Activated CD8-positive, alpha-beta T cell treated with anti-CD3 and anti-CD28 coated beads, Interleukin-2, amount 10 ng/mL, durations not matched to agents 7 days and 5 days (primary cell): ENCODE results near the gene APOA1. TPM values are rescaled to one million over a fixed set of nuclear protein-coding genes. Genes with fewer than 3 reads are reported as not detected.

Source experiments
- ATAC-seq: fragments of 150-1000 bp; cut with Tn5 transposase; one replicate; pipeline ENCODE4 v1.10.0; 2021; ENCODE audit warnings: moderate library complexity
- CTCF ChIA-PET: fragments of 350-600 bp; sonication (Branson Sonifier 250); formaldehyde crosslinking; loops from one replicate; lab custom pipeline; 2021; ENCODE audit warnings: antibody characterized with exemption; lab: Charles Lee
- POLR2A ChIA-PET: fragments of 350-600 bp; sonication (Branson Sonifier 250); formaldehyde crosslinking; loops from one replicate; lab custom pipeline; 2021; ENCODE audit warnings: antibody characterized with exemption; lab: Charles Lee
- DNase-seq: peaks from one replicate; pipeline ENCODE4 v3.0.0-alpha.2; 2020
- H3K27ac Mint-ChIP-seq: one replicate; pipeline ENCODE4 v1.8.0; 2021; ENCODE audit warnings: mild to moderate bottlenecking, mixed read lengths
- H3K27me3 Mint-ChIP-seq: one replicate; pipeline ENCODE4 v1.8.0; 2021; ENCODE audit warnings: low read depth, mixed read lengths
- H3K36me3 Mint-ChIP-seq: one replicate; pipeline ENCODE4 v1.8.0; 2021; ENCODE audit warnings: low read depth, mixed read lengths
- H3K4me1 Mint-ChIP-seq: one replicate; pipeline ENCODE4 v1.8.0; 2021; ENCODE audit warnings: low read depth, mixed read lengths
- H3K4me3 Mint-ChIP-seq: one replicate; pipeline ENCODE4 v1.8.0; 2021; ENCODE audit warnings: mild to moderate bottlenecking, mixed read lengths
- H3K9me3 Mint-ChIP-seq: one replicate; pipeline ENCODE4 v1.8.0; 2022; ENCODE audit warnings: mixed read lengths; ENCODE audit not compliant: insufficient read depth
- total RNA-seq, 2 experiments: library from RNA; stranded (reverse); gene quantifications; one replicate each; pipeline ENCODE4 v1.2.3, GENCODE V29; 2021

The APOA1 gene
- not detected for total RNA-seq

- Mint-ChIP-seq H3K27ac (no peak within 1 kb of the TSS), H3K4me3 (no peak within 1 kb of the TSS), H3K36me3 (no peaks in the 10 kb centered on the region), H3K9me3 (no peaks in the 10 kb centered on the region), H3K27me3 (no peaks in the 10 kb centered on the region), H3K4me1 (peaks cover 20% of the 10 kb centered on the region)
- ATAC-seq (no peak), DNase-seq (no peak)
- CTCF ChIA-PET: interaction anchor here (1.7 to 6.5 kb wide), 8 partner anchors 16 to 390 kb away, joined by 6 to 211 read pairs (median 19); partner anchors contain the start of genes APOA5 and ZPR1
- POLR2A ChIA-PET: interaction anchor here (3.3 kb wide), 1 partner anchor 16 kb away, joined by 57 read pairs; no protein-coding TSS in a partner anchor
These were observed at the start of gene APOA1 for GRCh38 chr11:116837231-116838091. Gene APOA1 (minus strand): TSS chr11:116837622. CDS start chr11:116837387, 235 bp downstream.

GRCh38 chr11:116885951-116886655 lies 48.7 kb upstream of the APOA1 start:
- ATAC-seq: no peak
- Mint-ChIP-seq H3K4me3 (no peak overlapping the region), H3K36me3 (peaks cover 1% of the 10 kb centered on the region), H3K9me3 (no peaks in the 10 kb centered on the region), H3K4me1 (peaks cover 12% of the 10 kb centered on the region), H3K27ac (no peak overlapping the region), H3K27me3 (no peaks in the 10 kb centered on the region)
- CTCF ChIA-PET: interaction anchor here (1.1 kb wide), 1 partner anchor 50 kb away, joined by 4 read pairs; no protein-coding TSS in a partner anchor
- no peak for DNase-seq
- POLR2A ChIA-PET: no interaction called here

DNA sequence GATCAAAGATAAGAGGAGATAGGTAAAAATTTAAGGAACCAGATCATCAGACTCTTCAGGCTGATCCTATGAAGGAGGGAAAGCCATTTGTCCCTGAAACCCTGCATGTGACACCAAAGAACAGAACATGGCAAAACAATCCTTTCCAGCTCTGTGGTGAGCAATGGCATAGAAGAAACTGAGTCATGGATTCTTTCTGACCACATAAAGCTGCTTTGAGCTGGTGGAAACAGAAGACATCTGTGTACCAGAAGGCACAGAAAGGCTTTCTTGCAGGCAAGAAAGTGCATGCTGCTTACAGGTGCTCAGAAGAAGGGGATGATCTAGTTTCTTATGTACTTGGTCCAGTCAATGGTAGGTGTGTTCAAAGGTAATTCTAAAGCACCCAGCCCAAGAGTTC lies 45.0 kb upstream of the APOA1 start:
- peaks cover 2% of the 10 kb centered on the region for H3K4me1 Mint-ChIP-seq
- no peaks in the 10 kb centered on the region for H3K36me3 Mint-ChIP-seq
- no peak overlapping the region for H3K27ac Mint-ChIP-seq
- POLR2A ChIA-PET: interaction anchor here (0.6 to 1.1 kb wide), 2 partner anchors 138 to 188 kb away, joined by 3 read pairs; no protein-coding TSS in a partner anchor
- no peak for ATAC-seq
- no peak overlapping the region for H3K4me3 Mint-ChIP-seq
- CTCF ChIA-PET: interaction anchor here (3.5 to 6.0 kb wide), 3 partner anchors 46 to 223 kb away, joined by 17 to 57 read pairs (median 45); partner anchors contain the start of genes APOA1 and SIK3
- no peaks in the 10 kb centered on the region for H3K27me3 Mint-ChIP-seq
- DNase-seq: no peak
- H3K9me3 Mint-ChIP-seq: no peaks in the 10 kb centered on the region

- no peak for ATAC-seq
- POLR2A ChIA-PET: interaction anchor here (0.8 kb wide), 1 partner anchor 216 kb away, joined by 3 read pairs; no protein-coding TSS in a partner anchor
These were observed 43.7 kb upstream of the APOA1 start for GRCh38 chr11:116881143-116881542.

DNA sequence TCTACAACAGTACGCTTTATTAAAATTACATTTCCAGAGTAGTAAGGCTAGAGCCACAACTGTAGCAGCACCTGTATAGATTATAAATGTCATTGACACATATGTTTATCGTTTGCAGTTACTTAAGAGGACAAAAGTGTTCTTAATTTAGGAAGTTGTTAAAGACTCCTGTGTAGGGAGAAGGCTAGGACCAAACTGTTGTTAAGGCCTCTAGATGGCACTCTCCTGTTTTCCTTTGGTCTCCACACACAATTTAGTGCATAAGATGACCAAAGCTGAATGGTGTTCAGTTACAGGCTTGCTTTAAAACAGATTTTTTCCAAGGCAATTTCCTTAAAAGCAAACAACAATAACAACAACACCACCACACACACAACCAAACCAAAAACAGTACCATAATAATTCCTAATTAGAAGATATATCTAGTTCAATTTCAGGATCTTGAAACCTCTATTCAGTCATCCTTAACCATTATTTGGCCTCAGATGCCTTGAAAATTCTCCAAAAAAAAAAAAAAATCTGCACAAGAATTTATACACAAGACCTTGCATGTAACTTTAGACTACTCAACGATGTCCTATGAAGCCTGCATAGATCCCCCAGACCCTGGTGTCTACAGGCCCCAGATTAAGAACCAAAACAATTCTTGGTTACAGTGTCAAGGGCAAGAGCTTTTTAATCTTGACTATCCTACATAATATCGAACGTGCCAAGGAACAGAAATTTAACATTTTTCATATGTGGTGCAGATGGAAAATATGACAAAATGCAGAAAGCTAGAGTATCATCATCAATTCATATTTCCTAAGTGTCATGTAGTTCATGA lies 42.6 kb upstream of the APOA1 start:
- Mint-ChIP-seq H3K27ac (peak overlapping the region; percentile 20), H3K27me3 (no peaks in the 10 kb centered on the region), H3K36me3 (peaks cover 4% of the 10 kb centered on the region), H3K9me3 (no peaks in the 10 kb centered on the region), H3K4me1 (peaks cover 2% of the 10 kb centered on the region), H3K4me3 (no peak overlapping the region)
- ATAC-seq: peak; percentile 75
- CTCF ChIA-PET: interaction anchor here (0.6 to 6.0 kb wide), 38 partner anchors 9 to 347 kb away, joined by 3 to 57 read pairs (median 4); partner anchors contain the start of genes APOA1, APOA5 and SIK3
- POLR2A ChIA-PET: interaction anchor here (1.4 kb wide), 1 partner anchor 106 kb away, joined by 4 read pairs; no protein-coding TSS in a partner anchor
- DNase-seq: peak; percentile 55

More at GRCh38 chr11:116881143-116881542, 43.7 kb upstream of the APOA1 start:
- H3K4me3 Mint-ChIP-seq: no peak overlapping the region
- no peaks in the 10 kb centered on the region for H3K27me3 Mint-ChIP-seq
- H3K36me3 Mint-ChIP-seq: no peaks in the 10 kb centered on the region
- peaks cover 2% of the 10 kb centered on the region for H3K4me1 Mint-ChIP-seq
- CTCF ChIA-PET: interaction anchor here (0.8 to 6.0 kb wide), 9 partner anchors 10 to 346 kb away, joined by 4 to 57 read pairs (median 13); partner anchors contain the start of genes APOA1 and SIK3
- H3K9me3 Mint-ChIP-seq: no peaks in the 10 kb centered on the region
- no peak for DNase-seq
- no peak overlapping the region for H3K27ac Mint-ChIP-seq

- POLR2A ChIA-PET: no interaction called here
- H3K27ac Mint-ChIP-seq: no peak overlapping the region
- ATAC-seq (no peak), DNase-seq (no peak)
- H3K4me1 Mint-ChIP-seq: peaks cover 2% of the 10 kb centered on the region
- no peaks in the 10 kb centered on the region for H3K9me3 Mint-ChIP-seq
- H3K27me3 Mint-ChIP-seq: no peaks in the 10 kb centered on the region
- H3K4me3 Mint-ChIP-seq: no peak overlapping the region
- CTCF ChIA-PET: interaction anchor here (0.8 to 1.2 kb wide), 3 partner anchors 41 to 229 kb away, joined by 3 to 9 read pairs (median 8); no protein-coding TSS in a partner anchor
- H3K36me3 Mint-ChIP-seq: peaks cover 21% of the 10 kb centered on the region
These were observed 39.2 kb upstream of the APOA1 start for GRCh38 chr11:116876656-116877055.

DNA sequence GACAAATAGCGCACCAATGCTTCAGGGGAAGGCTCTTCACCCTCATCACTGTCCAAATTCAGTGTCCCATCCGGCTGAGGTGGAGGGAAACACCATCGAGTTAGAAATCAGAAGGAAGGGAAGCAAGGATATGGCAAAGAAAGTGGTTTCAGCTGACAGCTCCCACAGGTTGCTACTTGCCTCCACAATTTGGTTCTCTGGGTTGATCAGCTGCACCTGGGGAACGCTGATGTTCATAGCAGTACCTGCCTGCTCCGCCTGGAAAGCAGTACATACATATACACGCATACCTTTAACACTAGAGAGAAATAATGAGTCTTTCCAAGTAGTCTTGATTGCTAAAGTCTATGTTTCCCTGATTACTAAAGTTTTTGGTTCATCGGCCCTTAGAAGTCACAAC lies 37.8 kb upstream of the APOA1 start:
- Mint-ChIP-seq H3K27me3 (no peaks in the 10 kb centered on the region), H3K9me3 (no peaks in the 10 kb centered on the region), H3K4me1 (peaks cover 8% of the 10 kb centered on the region), H3K4me3 (no peak overlapping the region), H3K27ac (no peak overlapping the region), H3K36me3 (peaks cover 27% of the 10 kb centered on the region)
- ChIA-PET POLR2A (interaction anchor here (0.6 kb wide), 1 partner anchor 90 kb away, joined by 4 read pairs; no protein-coding TSS in a partner anchor), CTCF (interaction anchor here (1.8 kb wide), 1 partner anchor 84 kb away, joined by 4 read pairs; the partner anchor contains the start of gene APOA5)
- ATAC-seq: no peak
- DNase-seq: no peak

GRCh38 chr11:116874251-116874650 lies 36.8 kb upstream of the APOA1 start:
- H3K4me3 Mint-ChIP-seq: no peak overlapping the region
- DNase-seq: no peak
- H3K9me3 Mint-ChIP-seq: no peaks in the 10 kb centered on the region
- no peak overlapping the region for H3K27ac Mint-ChIP-seq
- H3K27me3 Mint-ChIP-seq: no peaks in the 10 kb centered on the region
- H3K36me3 Mint-ChIP-seq: peaks cover 32% of the 10 kb centered on the region
- CTCF ChIA-PET: interaction anchor here (1.8 kb wide), 1 partner anchor 83 kb away, joined by 4 read pairs; the partner anchor contains the start of gene APOA5
- H3K4me1 Mint-ChIP-seq: peaks cover 6% of the 10 kb centered on the region
- no peak for ATAC-seq
- POLR2A ChIA-PET: interaction anchor here (0.6 kb wide), 1 partner anchor 91 kb away, joined by 4 read pairs; no protein-coding TSS in a partner anchor

- H3K27me3 Mint-ChIP-seq: no peaks in the 10 kb centered on the region
- H3K27ac Mint-ChIP-seq: no peak overlapping the region
- DNase-seq (no peak), ATAC-seq (no peak)
- ChIA-PET CTCF (interaction anchor here (1.8 kb wide), 1 partner anchor 82 kb away, joined by 4 read pairs; the partner anchor contains the start of gene APOA5), POLR2A (no interaction called here)
- peaks cover 6% of the 10 kb centered on the region for H3K4me1 Mint-ChIP-seq
- no peaks in the 10 kb centered on the region for H3K9me3 Mint-ChIP-seq
- peaks cover 35% of the 10 kb centered on the region for H3K36me3 Mint-ChIP-seq
- no peak overlapping the region for H3K4me3 Mint-ChIP-seq
These were observed 36.0 kb upstream of the APOA1 start for GRCh38 chr11:116873381-116873780.

GRCh38 chr11:116871248-116871647 lies 33.8 kb upstream of the APOA1 start:
- Mint-ChIP-seq H3K9me3 (no peaks in the 10 kb centered on the region), H3K4me1 (peaks cover 6% of the 10 kb centered on the region), H3K27ac (no peak overlapping the region), H3K27me3 (no peaks in the 10 kb centered on the region), H3K4me3 (no peak overlapping the region), H3K36me3 (peaks cover 45% of the 10 kb centered on the region)
- ATAC-seq: no peak
- DNase-seq: no peak
- POLR2A ChIA-PET: interaction anchor here (1.0 kb wide), 1 partner anchor 89 kb away, joined by 3 read pairs; no protein-coding TSS in a partner anchor
- CTCF ChIA-PET: interaction anchor here (0.6 to 2.9 kb wide), 4 partner anchors 10 to 235 kb away, joined by 3 to 12 read pairs (median 4); partner anchors contain the start of gene APOA5
